Endothelial cell of umbilical vein (primary cell): ENCODE measurements around the gene ADAM30. TPM values are rescaled to one million over a fixed set of nuclear protein-coding genes. Genes with fewer than 3 reads are reported as not detected.

ENCODE experiments used
- BruUV-seq: library from RNA; stranded (reverse); fragments of 400-500 nt; replicated peaks from 2 replicates; lab custom pipeline; 2021; lab: Mats Ljungman, UMichigan
- CTCF ChIA-PET: fragments of 300-600, 350-600 bp; sonication (Branson Sonifier 250); formaldehyde crosslinking; loops from one replicate; lab custom pipeline; 2021; ENCODE audit warnings: antibody characterized with exemption, inconsistent platforms; lab: Charles Lee
- POLR2A ChIA-PET: fragments of 300-600, 350-600 bp; sonication (Branson Sonifier 250); formaldehyde crosslinking; loops from one replicate; lab custom pipeline; 2021; ENCODE audit warnings: antibody characterized with exemption, inconsistent platforms; lab: Charles Lee
- DNase-seq: peaks from one replicate; pipeline ENCODE4 v3.0.0-alpha.2; 2011; ENCODE audit warnings: low read depth, low spot score
- FAIRE-seq: peaks from 2 replicates; lab custom pipeline; 2011; peaks lifted over from hg19 to GRCh38; lab: Jason Lieb, UNC
- H2AFZ ChIP-seq: 2 replicates; pipeline ENCODE4 v1.6.0; 2012; ENCODE audit warnings: low read depth, low read length, control low read depth, inconsistent platforms
- H3K27ac ChIP-seq: 2 replicates; pipeline ENCODE4 v1.5.1; 2011; ENCODE audit warnings: low read depth, mild to moderate bottlenecking, control low read depth, low read length, moderate library complexity; ENCODE audit not compliant: insufficient read depth
- H3K27me3 ChIP-seq, 2 experiments: 2 replicates each; pipeline versions ENCODE4 v1.6.0 to v1.6.1; 2011; ENCODE audit warnings: low read length in 2 of 2, mixed read lengths in 1 of 2; ENCODE audit not compliant: control insufficient read depth in 2 of 2, insufficient read depth in 2 of 2
- H3K36me3 ChIP-seq, 2 experiments: 2 replicates in 1 of 2; 3 replicates in 1 of 2; pipeline ENCODE4 v1.5.1; 2011; ENCODE audit warnings: low read length in 2 of 2, mild to moderate bottlenecking in 1 of 2, moderate library complexity in 1 of 2; ENCODE audit not compliant: control insufficient read depth in 2 of 2, insufficient read depth in 2 of 2; ENCODE audit errors: extremely low read depth in 1 of 2
- H3K4me1 ChIP-seq: 3 replicates; pipeline ENCODE4 v1.5.1; 2011; ENCODE audit warnings: mild to moderate bottlenecking, low read length; ENCODE audit not compliant: control insufficient read depth, insufficient read depth; ENCODE audit errors: extremely low read depth
- H3K4me2 ChIP-seq: 2 replicates; pipeline ENCODE4 v1.6.1; 2011; ENCODE audit warnings: low read length, control low read depth, mixed read lengths; ENCODE audit not compliant: insufficient read depth
- H3K4me3 ChIP-seq, 3 experiments: fragments of 200-600 bp in 1 of 3; sonication (generic), shearing (Covaris generic) in 1 of 3; replicated peaks in 1 of 3; 2 replicates each; pipeline ENCODE4 v1.5.1; 2011 to 2016; ENCODE audit warnings: control low read depth in 3 of 3, low read length in 3 of 3, mild to moderate bottlenecking in 2 of 3, inconsistent platforms in 1 of 3, low read depth in 1 of 3, moderate library complexity in 1 of 3; ENCODE audit not compliant: insufficient read depth in 1 of 3
- H3K79me2 ChIP-seq: 2 replicates; pipeline ENCODE4 v1.6.0; 2012; ENCODE audit warnings: low read length, inconsistent platforms; ENCODE audit not compliant: control insufficient read depth, insufficient read depth
- H3K9ac ChIP-seq: replicated peaks from 2 replicates; pipeline ENCODE3; 2011; ENCODE audit warnings: low read length, control low read depth; ENCODE audit not compliant: insufficient read depth; ENCODE audit errors: extremely low read depth
- H3K9me1 ChIP-seq: replicated peaks from 3 replicates; pipeline ENCODE4 v1.6.0; 2011; ENCODE audit warnings: mild to moderate bottlenecking, low read length; ENCODE audit not compliant: control insufficient read depth, insufficient read depth; ENCODE audit errors: extremely low read depth
- H3K9me3 ChIP-seq: replicated peaks from 2 replicates; pipeline ENCODE4 v1.5.1; 2012; ENCODE audit warnings: low read length, inconsistent platforms; ENCODE audit not compliant: control insufficient read depth, insufficient read depth
- H4K20me1 ChIP-seq: replicated peaks from 2 replicates; pipeline ENCODE3; 2011; ENCODE audit warnings: mild to moderate bottlenecking, low read length; ENCODE audit not compliant: control insufficient read depth, insufficient read depth; ENCODE audit errors: extremely low read depth
- EZH2 ChIP-seq: IDR thresholded peaks from 2 replicates; pipeline ENCODE4 v1.6.1; 2012; ENCODE audit warnings: borderline replicate concordance, low read depth, mild to moderate bottlenecking, moderate library complexity, low read length, inconsistent platforms; ENCODE audit not compliant: severe bottlenecking
- FOS ChIP-seq: IDR thresholded peaks from 2 replicates; pipeline ENCODE4 v1.6.1; 2011; ENCODE audit warnings: mild to moderate bottlenecking, low read length, moderate library complexity, borderline replicate concordance; ENCODE audit not compliant: insufficient read depth
- GATA2 ChIP-seq: IDR thresholded peaks from 2 replicates; pipeline ENCODE4 v1.7.0; 2011; ENCODE audit warnings: low read depth, mild to moderate bottlenecking, moderate library complexity, mixed read lengths, low read length; ENCODE audit not compliant: insufficient read length, insufficient read depth
- JUN ChIP-seq: IDR thresholded peaks from 2 replicates; pipeline ENCODE4 v1.6.1; 2011; ENCODE audit warnings: borderline replicate concordance, low read depth; ENCODE audit not compliant: insufficient read length, insufficient read depth
- MYC ChIP-seq: IDR thresholded peaks from one replicate; pipeline ENCODE4 v1.6.1; 2011; ENCODE audit warnings: mild to moderate bottlenecking, low read depth, low read length
- POLR2A ChIP-seq: IDR thresholded peaks from 2 replicates; pipeline ENCODE4 v1.6.1; 2012; ENCODE audit warnings: low read depth, mild to moderate bottlenecking, control low read depth, low read length
- POLR2AphosphoS5 ChIP-seq: IDR thresholded peaks from 2 replicates; pipeline ENCODE4 v1.6.1; 2012; ENCODE audit warnings: low read depth, mild to moderate bottlenecking, control low read depth, low read length, moderate library complexity; ENCODE audit not compliant: insufficient read depth
- dilution Hi-C: fragments of 300-500 bp; cut with MboI; formaldehyde crosslinking; loops from one replicate; pipeline ENCODE4 v1.15.0; 2019; ENCODE audit warnings: low sequenced_read_pairs; ENCODE audit not compliant: extremely low pct_ligation_motif_present
- intact Hi-C: fragments of 100-400 bp; cut with micrococcal nuclease; formaldehyde crosslinking; loops from one replicate; pipeline ENCODE4 v1.10.0; 2022
- polyA plus RNA-seq, 4 experiments: library from polyadenylated mRNA; depleted of rRNA in 3 of 4; stranded (reverse) in 3 of 4; unstranded in 1 of 4; fragments of >200 nt; gene quantifications; 2 replicates each; pipeline versions ENCODE4 v1.2.1 to v1.2.3, GENCODE V29; 2011 to 2012; ENCODE audit warnings: missing spikeins in 1 of 4
- total RNA-seq: library from RNA; stranded (reverse); gene quantifications from 2 replicates; pipeline ENCODE4 v1.2.3, GENCODE V29; 2021
- TF ChIP-seq, protein P1 (sequence below): IDR thresholded peaks from 2 replicates; pipeline ENCODE4 v1.6.1; 2011; ENCODE audit not compliant: insufficient read depth, insufficient read length
- TF ChIP-seq, protein P2 (sequence below), 2 donors: IDR thresholded peaks; 1 replicate in 1 of 2; 2 replicates in 1 of 2; pipeline ENCODE4 v1.5.1; 2011; ENCODE audit warnings: low read length in 2 of 2, mild to moderate bottlenecking in 2 of 2, moderate library complexity in 2 of 2, control low read depth in 1 of 2, inconsistent platforms in 1 of 2, low read depth in 1 of 2; ENCODE audit not compliant: insufficient read depth in 1 of 2; ENCODE audit errors: extremely low read depth in 1 of 2

Gene ADAM30
- total and polyA plus RNA-seq, 2 donors (not counting 3 experiments of a cell fraction or from before 2014, with no cell fraction given), result not detected

DNA sequence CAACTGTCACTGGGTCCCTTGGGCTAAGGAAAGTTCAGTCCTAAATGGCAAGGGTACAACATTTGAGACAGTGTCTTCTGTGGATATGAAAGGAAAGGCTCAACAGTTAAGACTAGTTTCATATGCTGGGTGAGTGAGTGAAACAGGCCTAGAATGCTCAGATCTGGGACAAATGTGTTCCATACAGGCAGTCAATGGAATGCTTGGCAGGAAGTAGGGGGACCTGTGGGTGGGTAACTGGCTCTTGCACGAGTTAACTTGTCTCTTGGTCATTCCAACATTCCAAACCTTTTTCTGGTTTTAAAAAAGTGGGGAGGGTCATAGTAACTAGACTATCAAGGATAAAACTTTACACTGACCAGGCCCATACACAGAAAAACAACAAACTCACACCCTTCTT, 17.8 kb upstream of the ADAM30 start:
- FAIRE-seq, result no peak
- DNase-seq, result no peak
- TF ChIP-seq POLR2A (no peak), POLR2AphosphoS5 (no peak), EZH2 (no peak), FOS (no peak), MYC (no peak), GATA2 (no peak), JUN (no peak)
- TF ChIP-seq, protein P1, sequence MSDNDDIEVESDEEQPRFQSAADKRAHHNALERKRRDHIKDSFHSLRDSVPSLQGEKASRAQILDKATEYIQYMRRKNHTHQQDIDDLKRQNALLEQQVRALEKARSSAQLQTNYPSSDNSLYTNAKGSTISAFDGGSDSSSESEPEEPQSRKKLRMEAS, result no peak
- TF ChIP-seq, protein P2, sequence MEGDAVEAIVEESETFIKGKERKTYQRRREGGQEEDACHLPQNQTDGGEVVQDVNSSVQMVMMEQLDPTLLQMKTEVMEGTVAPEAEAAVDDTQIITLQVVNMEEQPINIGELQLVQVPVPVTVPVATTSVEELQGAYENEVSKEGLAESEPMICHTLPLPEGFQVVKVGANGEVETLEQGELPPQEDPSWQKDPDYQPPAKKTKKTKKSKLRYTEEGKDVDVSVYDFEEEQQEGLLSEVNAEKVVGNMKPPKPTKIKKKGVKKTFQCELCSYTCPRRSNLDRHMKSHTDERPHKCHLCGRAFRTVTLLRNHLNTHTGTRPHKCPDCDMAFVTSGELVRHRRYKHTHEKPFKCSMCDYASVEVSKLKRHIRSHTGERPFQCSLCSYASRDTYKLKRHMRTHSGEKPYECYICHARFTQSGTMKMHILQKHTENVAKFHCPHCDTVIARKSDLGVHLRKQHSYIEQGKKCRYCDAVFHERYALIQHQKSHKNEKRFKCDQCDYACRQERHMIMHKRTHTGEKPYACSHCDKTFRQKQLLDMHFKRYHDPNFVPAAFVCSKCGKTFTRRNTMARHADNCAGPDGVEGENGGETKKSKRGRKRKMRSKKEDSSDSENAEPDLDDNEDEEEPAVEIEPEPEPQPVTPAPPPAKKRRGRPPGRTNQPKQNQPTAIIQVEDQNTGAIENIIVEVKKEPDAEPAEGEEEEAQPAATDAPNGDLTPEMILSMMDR (IDR thresholded peaks at IDR 0.05; ENCODE audit: extremely low read depth in 1 of 2, insufficient read depth in 1 of 2, low read depth in 1 of 2, low read length in 2 of 2), result no peak
- intact Hi-C loops (no loop called here), dilution Hi-C loops (no loop called here)
- H3K4me2 ChIP-seq, result no peak overlapping the region
- CTCF ChIA-PET, result no interaction called here
- POLR2A ChIA-PET, result no interaction called here
- no peaks in the 10 kb centered on the region for H3K4me1 ChIP-seq
- no peaks in the 10 kb centered on the region for H4K20me1 ChIP-seq
- no peak overlapping the region for H3K27ac ChIP-seq
- no peak overlapping the region for H3K9ac ChIP-seq
- no TSS peak for BruUV-seq
- H3K9me1 ChIP-seq, result no peaks in the 10 kb centered on the region
- no peaks in the 10 kb centered on the region for H3K27me3 ChIP-seq
- H3K9me3 ChIP-seq, result no peaks in the 10 kb centered on the region
- no peak overlapping the region for H3K4me3 ChIP-seq
- no peaks in the 10 kb centered on the region for H3K79me2 ChIP-seq
- H3K36me3 ChIP-seq, result peaks cover 14 to 18% of the 10 kb centered on the region in 2 experiments
- H2AFZ ChIP-seq, result no peak overlapping the region
